ENCODE results near the gene GPX7. TPM values are rescaled to one million over a fixed set of nuclear protein-coding genes. Genes with fewer than 3 reads are reported as not detected.
"Not testable (repeated sequence)": the region's sequence is repeated elsewhere in the genome, so short reads cannot be mapped to it uniquely, and the experiment has no call there.

Gene GPX7
- 1 to 10 TPM; 1.4 to 3.0 TPM for total RNA-seq
- long read RNA-seq, partial matches to known transcripts, result 0 of 2 reads
- long read RNA-seq, other reads (novel, unspliced or antisense), result 1 of 2 reads

DNA sequence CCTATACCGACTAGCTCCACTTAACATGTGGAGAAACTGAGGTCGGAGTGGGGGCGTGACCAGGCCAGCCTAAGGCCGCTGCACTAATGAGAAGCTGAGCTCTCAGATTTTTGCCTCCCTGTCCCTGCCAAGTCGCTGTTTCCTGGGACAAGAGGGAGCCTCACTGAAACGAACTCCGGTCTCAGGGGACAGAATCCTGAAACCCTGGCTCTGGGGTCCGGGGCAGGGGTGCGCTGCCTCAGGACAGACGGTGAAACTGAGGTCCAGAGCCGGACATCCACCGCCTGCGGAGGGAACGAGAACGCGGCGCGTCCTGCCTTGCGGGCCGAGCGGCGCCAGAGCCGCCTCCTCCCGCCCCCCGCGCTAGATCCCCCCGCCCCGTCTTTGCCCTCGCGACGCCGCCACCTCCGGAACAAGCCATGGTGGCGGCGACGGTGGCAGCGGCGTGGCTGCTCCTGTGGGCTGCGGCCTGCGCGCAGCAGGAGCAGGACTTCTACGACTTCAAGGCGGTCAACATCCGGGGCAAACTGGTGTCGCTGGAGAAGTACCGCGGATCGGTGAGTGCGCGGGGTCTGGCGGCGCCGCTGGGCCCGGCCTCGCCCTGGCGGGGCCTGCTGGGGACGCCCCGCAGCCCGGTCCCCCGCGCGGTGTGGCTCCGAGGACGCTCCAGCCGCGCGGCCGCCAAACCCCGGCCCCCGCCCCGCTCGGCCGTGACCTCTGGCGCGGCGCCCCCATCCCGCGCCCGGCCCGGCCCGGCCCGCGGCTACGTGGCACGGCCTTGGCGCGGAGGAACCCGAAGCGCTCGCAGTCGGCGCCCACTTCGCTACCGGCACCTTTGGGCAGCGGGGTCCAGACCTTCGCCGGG is at the start of gene GPX7:
Gene GPX7, plus strand, starts transcription at position 381 of the 865 bp plus-strand sequence. Its CDS starts 39 bp downstream, at position 420.
- DNase-seq (peak; percentile 39 to 52), ATAC-seq (peak; percentile 62)
- intact Hi-C loops (cut with DNase I, micrococcal nuclease), result no loop called here

DNA sequence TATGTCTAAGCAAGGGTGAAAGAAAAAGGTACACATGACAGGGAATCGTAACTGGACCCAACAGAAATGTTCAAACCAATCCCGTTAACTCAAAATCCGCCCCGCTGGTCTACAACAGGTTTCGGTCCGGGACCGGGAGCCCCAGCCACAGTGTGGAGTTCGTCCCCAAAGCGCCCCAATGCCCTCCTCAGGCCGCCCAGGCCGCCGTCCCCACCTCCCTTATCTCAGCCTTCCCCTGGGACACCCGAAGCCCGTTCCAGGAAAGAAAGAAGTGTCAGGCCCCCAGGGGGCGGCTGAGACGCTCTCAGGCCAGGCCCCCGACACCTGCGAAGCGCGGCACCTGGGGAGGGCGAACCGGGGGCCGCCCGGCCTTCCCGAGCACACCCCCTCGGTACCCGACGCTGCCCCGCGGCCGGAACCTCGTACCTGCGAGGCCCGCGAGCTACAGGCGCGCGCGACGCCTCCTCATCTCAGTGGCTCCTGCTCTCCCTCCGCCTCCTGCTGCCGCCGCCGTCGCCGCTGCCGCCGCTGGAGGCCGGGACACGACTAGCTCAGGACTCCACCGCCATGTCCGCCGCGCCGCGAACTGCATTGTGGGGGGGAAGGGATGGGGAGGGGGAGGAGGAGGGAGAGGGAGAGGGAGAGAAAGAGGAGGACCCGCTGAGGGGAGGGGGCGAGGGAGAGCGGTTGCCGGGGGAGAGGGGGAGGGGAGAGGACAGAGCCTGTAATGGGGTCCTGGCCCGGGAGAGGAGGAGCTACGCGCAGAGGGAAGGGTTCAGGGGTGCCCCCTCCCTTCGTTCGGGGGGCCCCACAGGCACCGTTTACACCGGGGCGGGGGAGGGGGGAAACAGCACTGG is 49.4 kb upstream of the GPX7 start, which contains the start of gene TUT4:
Gene TUT4, minus strand, starts transcription at position 588 of the 857 bp plus-strand sequence. CDS start 26,812 bp downstream, outside the sequence.
- intact Hi-C loops (cut with DNase I, micrococcal nuclease), result no loop called here
- ATAC-seq (peak; percentile 80), DNase-seq (peak; percentile 61 to 78)

DNA sequence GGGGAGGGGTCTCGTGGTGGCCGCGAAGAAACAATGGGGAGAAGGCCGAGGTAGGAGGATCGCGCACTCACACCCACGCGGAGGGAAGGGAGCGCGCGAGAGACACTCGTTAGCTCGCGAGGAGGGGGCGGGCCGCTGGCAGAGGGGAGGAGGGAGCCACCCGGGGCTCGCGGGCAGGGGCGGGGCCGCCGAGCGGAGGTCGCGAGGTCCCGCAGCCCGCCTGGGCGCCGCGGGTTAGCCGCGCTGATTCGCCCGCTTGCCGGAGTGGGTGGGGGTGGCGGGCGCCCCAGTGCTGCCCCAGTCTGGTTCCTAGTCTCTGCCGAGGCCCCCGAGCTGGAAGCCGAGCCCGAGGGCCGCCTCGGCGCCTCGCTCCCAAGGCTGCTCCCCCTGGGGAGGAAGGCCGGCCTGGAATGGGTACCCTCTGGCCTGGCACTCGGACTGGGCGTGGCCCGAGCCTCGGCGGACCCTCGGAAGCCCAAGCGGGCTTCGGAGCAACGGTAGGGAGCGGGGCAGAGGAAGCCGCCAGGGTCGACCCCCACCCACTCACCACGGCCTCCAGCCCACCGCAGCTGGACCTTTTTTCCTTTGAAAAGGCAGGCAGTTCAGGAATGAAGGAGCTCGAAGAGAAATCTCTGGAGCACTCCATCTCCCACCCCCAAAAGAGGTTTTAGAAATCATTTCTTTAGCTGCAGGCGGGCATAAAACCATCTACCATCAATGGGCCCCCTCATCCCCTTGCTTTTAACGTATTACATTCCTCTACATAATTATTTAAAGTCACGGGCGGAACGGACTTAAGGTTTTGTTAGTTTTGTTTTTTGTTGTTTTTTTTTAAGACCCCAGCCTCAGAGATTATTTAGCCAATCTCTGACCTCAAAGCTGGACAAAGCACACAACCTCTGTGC is 48.6 kb upstream of the GPX7 start:
- intact Hi-C loops (cut with DNase I, micrococcal nuclease), result no loop called here
- ATAC-seq, result peak; percentile 79
- DNase-seq, result peak; percentile 83 to 88

DNA sequence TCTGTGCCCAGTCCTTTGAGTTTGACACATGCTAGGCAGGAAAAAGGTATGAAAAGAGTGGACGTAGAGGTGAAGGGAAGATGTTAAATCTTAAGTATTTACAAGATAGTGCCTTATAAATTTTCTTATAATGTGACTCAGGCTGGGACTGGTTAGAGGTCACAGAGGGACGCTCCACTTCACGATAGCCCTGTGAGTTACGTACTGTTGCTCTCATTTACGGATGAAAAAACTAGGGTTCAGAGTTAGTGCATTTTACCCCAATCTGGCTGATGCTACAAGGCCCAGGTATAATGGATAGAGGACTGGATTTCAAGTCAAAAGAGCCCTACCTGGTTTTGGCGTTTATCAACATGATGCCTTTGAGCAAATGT is 47.9 kb upstream of the GPX7 start:
- DNase-seq, result no peak
- ATAC-seq, result no peak
- intact Hi-C loops (cut with DNase I, micrococcal nuclease), result no loop called here

DNA sequence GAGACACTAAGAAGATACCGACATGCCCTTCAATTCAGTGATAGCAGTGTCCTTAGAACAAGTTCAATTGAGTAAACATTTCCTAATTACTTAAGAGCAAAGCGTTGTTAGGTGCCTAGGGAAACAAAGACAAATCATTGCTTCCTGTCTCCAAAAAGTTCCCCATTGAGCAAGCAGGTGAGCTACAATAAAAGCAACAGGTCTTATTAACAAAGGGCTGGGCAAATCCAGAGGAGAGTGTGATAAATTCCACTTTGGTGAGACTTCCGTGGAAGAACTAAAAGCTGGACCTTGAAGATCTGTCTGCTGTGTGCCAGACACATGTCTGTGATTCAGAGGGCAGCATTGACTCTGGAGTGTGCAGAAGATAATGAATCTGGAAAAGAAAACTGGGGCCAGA is 47.4 kb upstream of the GPX7 start:
- DNase-seq (no peak), ATAC-seq (no peak)
- intact Hi-C loops (cut with DNase I, micrococcal nuclease), result no loop called here

DNA sequence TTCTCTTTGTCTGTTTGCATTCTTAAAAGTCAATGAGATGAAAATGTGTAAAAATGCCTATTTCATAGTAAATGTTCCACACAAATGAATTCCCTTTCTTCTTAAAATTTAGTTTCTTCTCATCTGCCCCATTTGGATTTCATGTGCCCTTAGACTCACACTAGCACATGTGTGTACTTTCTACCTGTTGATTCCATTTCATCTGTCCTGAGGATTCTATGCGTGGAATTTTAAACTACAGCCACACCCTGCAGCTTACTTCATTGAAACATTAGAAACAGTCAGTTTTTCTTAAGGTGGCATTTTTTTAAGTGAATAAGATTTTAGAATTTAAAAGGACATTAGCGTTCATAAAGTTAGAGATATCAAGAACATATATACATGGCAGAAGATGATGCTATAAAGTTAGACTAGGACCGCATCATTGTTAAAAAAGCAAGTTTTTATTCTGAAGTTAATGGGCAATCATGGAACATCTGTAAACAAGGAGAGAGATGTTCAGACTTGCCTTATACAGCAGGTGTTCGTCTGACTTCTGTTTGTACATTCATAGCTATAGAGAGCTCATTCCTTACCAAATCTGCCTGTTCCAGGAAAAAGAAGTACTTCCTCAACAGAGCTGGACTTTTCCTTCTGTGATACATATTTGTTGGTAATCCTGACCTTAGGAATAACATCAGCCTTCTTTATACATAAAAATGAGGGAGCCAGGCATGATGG is 45.4 kb upstream of the GPX7 start:
- intact Hi-C loops (cut with DNase I, micrococcal nuclease), result no loop called here
- DNase-seq, result no peak
- ATAC-seq, result no peak

DNA sequence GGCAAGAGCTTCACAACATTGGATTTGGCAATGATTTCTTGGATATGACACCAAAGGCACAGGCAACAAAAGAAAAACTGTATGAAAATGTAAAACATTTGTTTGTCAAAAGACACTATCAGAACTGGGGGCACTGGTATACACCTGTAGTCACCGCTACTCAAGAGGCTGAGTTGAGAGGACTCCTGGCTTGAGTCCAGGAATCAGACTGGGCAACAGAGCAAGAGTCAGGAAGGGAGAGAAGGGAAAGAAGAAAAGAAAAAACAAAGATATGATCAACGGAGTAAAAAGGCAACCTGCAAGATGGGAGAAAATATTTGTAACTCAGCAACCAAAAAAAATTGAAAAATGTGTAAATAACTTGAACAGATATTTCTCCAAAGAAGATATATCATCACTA is 43.2 kb upstream of the GPX7 start:
- no peak for ATAC-seq
- intact Hi-C loops (cut with DNase I, micrococcal nuclease), result no loop called here
- no peak for DNase-seq

DNA sequence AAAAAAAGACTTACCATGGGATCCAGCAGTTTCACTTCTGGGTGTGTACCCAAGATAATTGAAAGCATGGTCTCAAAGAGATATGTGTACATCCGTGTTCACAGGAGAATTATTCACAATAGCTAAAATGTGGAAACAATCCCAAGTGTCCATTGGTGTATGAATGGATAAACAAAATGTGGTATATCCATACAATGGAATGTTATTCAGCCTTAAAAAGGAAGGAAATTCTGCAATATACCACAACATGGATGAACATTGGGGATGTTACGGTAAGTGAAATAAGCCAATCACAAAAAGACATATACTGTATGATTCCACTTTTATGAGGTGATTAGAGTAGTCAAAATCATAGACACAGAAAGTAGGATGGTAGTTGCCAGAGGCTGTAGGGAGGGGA is 42.3 kb upstream of the GPX7 start:
- DNase-seq (no peak), ATAC-seq (no peak)
- intact Hi-C loops (cut with DNase I, micrococcal nuclease), result no loop called here

DNA sequence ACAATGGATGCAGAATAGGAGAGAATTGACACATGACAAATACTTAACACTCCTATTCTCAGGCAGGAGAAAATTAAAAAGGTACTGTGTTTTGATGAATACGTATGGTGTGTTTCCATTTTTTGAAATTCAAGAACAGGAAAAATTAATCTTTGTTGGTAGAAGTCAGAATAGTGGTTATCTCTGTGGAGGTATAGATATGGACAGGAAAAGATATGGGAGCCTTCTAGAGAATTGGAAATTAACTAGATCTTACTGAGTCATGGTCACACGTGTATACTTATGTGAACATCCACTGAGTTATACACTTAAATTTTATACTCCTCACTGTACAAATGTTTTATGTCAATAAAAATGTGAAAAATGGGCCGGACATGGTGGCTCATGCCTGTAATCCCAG is 39.4 kb upstream of the GPX7 start:
- DNase-seq, result no peak
- intact Hi-C loops (cut with DNase I, micrococcal nuclease), result no loop called here
- no peak for ATAC-seq

DNA sequence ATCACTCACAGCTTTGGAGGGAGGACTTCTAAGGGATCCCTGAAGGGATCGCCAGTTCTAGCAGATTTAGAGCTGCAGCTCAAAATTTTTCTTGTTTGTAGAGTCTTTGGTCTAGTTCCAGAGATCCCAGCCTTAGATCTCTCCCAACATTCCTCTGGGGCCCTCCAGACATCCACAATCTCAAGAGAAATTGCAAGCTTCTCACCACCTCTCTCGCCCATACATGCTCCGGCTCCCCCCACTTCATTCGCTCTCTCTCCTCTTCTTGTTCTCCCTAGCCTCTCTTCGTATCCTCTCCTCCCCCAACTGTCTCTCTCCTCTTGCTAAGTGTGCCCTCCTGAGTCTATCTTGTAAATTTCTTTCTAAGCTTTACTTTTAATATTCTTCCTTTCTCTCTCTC is 34.2 kb upstream of the GPX7 start:
- DNase-seq (no peak), ATAC-seq (no peak)
- intact Hi-C loops (cut with DNase I, micrococcal nuclease), result no loop called here

DNA sequence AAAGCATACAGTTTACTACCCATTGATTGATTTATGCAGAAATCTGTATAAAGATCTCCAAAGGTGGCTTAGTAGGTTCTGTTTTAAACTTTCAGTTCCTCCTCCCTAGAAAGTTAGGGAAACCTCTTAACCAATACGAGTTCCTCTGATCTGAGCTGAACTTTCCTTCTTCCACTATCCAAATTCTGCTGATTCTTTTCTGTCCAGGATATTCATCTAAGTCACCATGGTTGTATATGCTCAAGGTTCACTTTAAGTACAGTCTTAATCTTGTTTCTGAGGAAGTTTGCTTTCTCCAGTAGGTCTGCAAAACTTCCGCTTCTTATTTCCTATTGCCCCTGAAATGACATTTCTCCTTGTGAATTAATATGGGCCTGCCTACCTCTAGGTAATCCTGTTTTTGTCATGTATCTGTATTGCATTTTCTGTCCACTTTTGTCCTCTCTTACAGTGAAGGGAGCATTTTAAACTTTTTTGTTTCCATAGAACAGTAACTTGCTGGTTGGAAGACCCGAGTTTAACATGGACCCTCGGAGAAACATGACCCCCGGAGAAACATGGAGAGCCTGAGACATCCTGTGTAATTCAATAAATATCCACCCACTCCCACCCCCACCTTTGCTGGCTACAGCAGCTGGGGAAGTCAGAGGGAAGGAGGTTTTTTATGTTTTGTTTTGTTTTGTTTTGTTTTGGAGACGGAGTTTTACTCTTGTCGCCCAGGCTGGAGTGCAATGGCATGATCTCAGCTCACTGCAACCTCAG is 32.5 kb upstream of the GPX7 start:
- DNase-seq (no peak), ATAC-seq (no peak)

DNA sequence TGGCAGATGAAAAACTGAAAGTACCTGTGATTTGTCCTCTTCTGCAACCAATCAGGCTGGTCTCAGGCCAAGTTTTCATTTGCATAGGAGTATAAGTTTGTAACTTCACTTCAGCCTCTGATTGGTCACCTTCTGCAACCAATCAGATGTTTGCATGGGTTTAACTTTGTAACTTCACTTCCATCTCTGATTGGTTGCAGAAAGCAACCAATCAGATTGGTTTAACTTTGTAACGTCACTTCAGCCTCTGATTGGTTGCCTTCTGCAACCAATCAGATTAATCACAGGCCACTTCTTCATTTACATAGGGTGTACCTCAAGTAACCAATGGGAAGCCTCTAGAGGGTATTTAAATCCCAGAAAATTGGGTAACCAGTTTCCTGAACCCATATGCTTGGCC is 30.4 kb upstream of the GPX7 start:
- intact Hi-C loops (cut with DNase I, micrococcal nuclease), result no loop called here
- ATAC-seq (no peak), DNase-seq (no peak)

More for the DNA sequence above, 32.5 kb upstream of the GPX7 start:
- intact Hi-C loops (cut with DNase I, micrococcal nuclease), result no loop called here

DNA sequence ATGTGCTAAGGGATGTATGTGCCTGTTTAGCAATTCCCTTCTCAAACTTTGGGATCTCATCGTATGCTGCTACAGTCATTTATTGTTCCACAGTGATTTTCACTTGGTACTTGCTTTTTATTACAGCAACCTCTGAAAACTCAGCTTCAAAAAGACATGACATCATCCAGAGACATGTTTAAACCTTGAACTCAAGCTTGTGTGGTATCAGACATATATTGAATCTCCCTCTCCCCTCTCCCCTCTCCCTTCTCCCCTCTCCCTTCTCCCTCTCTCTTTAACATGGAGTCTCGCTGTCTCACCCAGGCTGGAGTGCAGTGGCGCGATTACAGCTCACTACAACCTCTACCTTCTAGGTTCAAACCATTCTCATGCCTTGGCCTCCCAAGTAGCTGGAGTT is 29.8 kb upstream of the GPX7 start:
- ATAC-seq (no peak), DNase-seq (no peak)
- intact Hi-C loops (cut with DNase I, micrococcal nuclease), result no loop called here

DNA sequence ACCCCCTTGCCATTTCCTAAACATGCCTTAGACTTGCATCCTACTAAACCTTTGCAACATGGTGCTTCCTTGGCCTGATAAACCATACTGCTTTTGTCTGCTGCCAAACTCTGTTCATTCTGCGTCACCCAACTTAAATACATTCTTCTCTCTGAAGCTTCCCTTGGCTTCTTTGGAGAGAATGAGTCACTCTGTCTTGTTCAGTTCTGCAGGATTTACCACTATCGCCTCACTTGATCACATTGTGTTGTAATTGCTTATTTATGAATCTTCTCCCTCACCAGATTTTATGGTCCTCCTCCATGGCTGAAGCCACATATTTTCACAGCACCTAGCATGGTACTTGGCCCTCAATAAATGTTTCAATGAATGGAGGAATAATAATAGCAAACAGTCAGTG is 27.6 kb upstream of the GPX7 start:
- intact Hi-C loops (cut with DNase I, micrococcal nuclease), result no loop called here

DNA sequence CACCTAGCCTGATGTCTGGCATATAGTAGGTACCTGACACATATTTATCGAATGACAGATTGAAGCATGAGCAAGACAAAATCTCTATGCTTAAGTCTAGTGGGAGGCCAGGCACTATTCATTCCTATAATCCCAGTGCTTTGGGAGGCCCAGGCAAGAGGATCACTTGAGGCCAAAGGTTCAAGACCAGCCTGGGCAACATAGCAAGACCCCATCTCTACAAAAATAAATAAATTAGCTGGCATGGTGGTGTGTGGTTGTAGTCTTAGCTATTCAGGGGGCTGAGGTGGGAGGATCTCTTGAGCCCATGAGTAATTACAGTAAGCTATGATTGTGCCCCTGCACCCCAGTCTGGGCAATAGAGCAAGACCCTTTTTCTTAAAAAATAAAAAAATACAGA is 26.1 kb upstream of the GPX7 start:
- intact Hi-C loops (cut with DNase I, micrococcal nuclease), result no loop called here
- DNase-seq (no peak), ATAC-seq (no peak)

More for the DNA sequence above, 27.6 kb upstream of the GPX7 start:
- DNase-seq (no peak), ATAC-seq (no peak)

DNA sequence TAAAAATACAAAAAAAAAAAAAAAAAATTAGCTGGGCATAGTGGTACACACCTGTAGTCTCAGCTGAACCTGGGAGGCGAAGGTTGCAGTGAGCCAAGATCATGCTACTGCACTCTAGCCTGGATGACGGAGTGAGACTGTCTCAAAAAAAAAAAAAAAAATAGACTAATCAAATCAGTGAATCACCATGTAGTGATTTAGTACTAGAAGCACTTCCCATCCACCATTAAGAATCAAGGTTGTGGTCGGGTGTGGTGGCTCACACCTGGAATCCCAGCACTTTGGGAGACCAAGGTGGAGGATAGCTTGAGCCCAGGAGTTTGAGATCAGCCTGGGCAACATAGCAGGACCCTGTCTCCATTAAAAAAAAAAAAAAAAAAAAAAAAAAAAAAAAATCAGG is 24.1 kb upstream of the GPX7 start:
- intact Hi-C loops (cut with DNase I, micrococcal nuclease); DNase-seq; ATAC-seq: not testable (repeated sequence)

DNA sequence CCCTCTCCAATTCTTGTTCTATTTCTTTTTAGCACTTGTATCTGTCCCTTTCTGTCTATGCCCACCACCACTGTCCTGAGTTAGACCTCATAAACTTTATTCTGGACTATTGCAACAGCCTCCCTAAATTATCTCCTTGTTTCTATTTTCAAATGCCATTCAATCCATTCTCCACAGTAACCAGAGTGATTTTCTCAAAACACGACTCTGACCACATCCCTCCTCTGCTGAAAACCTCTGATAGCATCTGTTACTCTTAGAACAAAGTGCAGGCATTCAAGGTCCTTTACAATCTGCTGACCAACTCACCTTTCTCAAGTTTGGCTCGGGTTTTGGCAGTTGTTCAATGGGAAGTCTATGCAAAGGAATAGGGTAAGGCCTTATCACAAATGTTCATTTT is 22.8 kb upstream of the GPX7 start:
- intact Hi-C loops (cut with DNase I, micrococcal nuclease), result no loop called here
- ATAC-seq (no peak), DNase-seq (no peak)
